Measurements from ENCODE around the gene SIRT2.

The SIRT2 gene

DNA sequence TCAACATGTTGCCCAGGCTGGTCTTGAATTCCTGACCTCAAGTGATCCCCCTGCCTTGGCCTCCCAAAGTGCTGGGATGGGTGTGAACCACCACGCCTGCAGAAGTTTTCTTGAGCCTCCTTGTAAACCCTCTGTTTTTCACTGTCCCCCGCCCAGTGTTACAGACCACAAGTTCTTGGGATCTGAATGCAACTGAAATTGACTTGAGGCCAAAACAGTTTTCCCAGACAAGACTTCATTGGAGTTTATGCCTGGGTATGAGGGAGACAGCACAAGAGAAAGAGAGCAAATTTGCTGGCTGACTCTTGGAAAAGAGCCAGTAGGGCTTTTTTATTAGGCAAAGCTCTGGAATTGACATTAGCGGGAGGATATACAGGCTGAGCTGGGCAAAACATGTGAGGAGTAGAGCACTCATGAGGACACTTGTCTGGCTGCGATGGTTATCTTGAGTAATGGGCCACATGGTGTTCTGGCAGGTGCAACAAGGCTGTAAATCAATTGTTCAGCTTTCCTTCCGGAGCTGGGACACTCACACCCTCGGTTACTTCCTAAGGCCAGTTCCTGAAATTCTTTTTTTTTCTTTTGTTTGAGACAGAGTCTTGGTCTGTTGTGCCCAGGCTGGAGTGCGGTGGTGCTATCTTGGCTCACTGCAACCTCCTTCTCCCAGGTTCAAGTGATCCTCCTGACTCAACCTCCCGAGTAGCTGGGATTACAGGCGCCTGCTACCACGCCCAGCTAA lies 36.9 kb downstream of the SIRT2 start (continued):
- TF ChIP-seq ZNF239 (tag by site-specific recombination; IDR thresholded peaks at IDR 0.05) (no peak), ZNF600 (tag by site-specific recombination; IDR thresholded peaks at IDR 0.05) (peak; percentile 92), ZNF707 (tag by site-specific recombination; IDR thresholded peaks at IDR 0.05) (no peak), ZNF16 (tag by site-specific recombination; IDR thresholded peaks at IDR 0.05; ENCODE audit: low read depth) (peak; percentile 10; the same call in 1 of the 2 replicates), ZNF530 (tag by site-specific recombination; IDR thresholded peaks at IDR 0.05; ENCODE audit: low read depth) (no peak), ZNF549 (tag by site-specific recombination; IDR thresholded peaks at IDR 0.05) (no peak), ZNF521 (tag by site-specific recombination; IDR thresholded peaks at IDR 0.05) (no peak), GFI1B (tag by site-specific recombination; IDR thresholded peaks at IDR 0.05) (no peak), KLF10 (tag by site-specific recombination; IDR thresholded peaks at IDR 0.05) (peak; percentile 79), ZNF837 (tag by site-specific recombination; IDR thresholded peaks at IDR 0.05) (no peak; the same call in 1 of the 2 replicates), ZNF211 (tag by site-specific recombination; IDR thresholded peaks at IDR 0.05; ENCODE audit: low read depth) (0 out of 2 replicates have a peak, but pooled peaks have one; percentile 25), MZF1 (tag by site-specific recombination; IDR thresholded peaks at IDR 0.05; ENCODE audit: borderline replicate concordance) (peak; percentile 98), SP2 (tag by site-specific recombination; IDR thresholded peaks at IDR 0.05) (peak; percentile 35), ZFP3 (tag by site-specific recombination; IDR thresholded peaks at IDR 0.05; ENCODE audit: low read depth) (no peak), OSR2 (tag by site-specific recombination; IDR thresholded peaks at IDR 0.05) (peak; percentile 93), RBAK (tag by site-specific recombination; IDR thresholded peaks at IDR 0.05) (peak; percentile 68), OVOL3 (tag by site-specific recombination; IDR thresholded peaks at IDR 0.05) (peak; percentile 91), ZNF354C (tag by site-specific recombination; IDR thresholded peaks at IDR 0.05; ENCODE audit: borderline replicate concordance, low read depth) (no peak), ZNF571 (tag by site-specific recombination; IDR thresholded peaks at IDR 0.05) (no peak), FEZF1 (tag by site-specific recombination; IDR thresholded peaks at IDR 0.05) (peak; percentile 99), ZNF184 (tag by site-specific recombination; IDR thresholded peaks at IDR 0.05) (no peak), EGR2 (tag by site-specific recombination; IDR thresholded peaks at IDR 0.05; ENCODE audit: low read depth) (no peak), YY2 (tag by site-specific recombination; IDR thresholded peaks at IDR 0.05) (no peak), ZBTB48 (tag by site-specific recombination; IDR thresholded peaks at IDR 0.05) (0 out of 2 replicates have a peak, but pooled peaks have one; percentile 13), ZNF76 (tag by site-specific recombination; IDR thresholded peaks at IDR 0.05; ENCODE audit: borderline replicate concordance, low read depth) (peak; percentile 59; the same call in 1 of the 2 replicates), SP3 (tag by site-specific recombination; IDR thresholded peaks at IDR 0.05) (no peak), ZNF155 (tag by site-specific recombination; IDR thresholded peaks at IDR 0.05) (no peak)
- TF ChIP-seq, protein P1, sequence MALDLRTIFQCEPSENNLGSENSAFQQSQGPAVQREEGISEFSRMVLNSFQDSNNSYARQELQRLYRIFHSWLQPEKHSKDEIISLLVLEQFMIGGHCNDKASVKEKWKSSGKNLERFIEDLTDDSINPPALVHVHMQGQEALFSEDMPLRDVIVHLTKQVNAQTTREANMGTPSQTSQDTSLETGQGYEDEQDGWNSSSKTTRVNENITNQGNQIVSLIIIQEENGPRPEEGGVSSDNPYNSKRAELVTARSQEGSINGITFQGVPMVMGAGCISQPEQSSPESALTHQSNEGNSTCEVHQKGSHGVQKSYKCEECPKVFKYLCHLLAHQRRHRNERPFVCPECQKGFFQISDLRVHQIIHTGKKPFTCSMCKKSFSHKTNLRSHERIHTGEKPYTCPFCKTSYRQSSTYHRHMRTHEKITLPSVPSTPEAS (tag by site-specific recombination; IDR thresholded peaks at IDR 0.05): peak; percentile 35; the same call in 1 of the 2 replicates
- TF ChIP-seq, protein P2, sequence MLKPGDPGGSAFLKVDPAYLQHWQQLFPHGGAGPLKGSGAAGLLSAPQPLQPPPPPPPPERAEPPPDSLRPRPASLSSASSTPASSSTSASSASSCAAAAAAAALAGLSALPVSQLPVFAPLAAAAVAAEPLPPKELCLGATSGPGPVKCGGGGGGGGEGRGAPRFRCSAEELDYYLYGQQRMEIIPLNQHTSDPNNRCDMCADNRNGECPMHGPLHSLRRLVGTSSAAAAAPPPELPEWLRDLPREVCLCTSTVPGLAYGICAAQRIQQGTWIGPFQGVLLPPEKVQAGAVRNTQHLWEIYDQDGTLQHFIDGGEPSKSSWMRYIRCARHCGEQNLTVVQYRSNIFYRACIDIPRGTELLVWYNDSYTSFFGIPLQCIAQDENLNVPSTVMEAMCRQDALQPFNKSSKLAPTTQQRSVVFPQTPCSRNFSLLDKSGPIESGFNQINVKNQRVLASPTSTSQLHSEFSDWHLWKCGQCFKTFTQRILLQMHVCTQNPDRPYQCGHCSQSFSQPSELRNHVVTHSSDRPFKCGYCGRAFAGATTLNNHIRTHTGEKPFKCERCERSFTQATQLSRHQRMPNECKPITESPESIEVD (tag by site-specific recombination; IDR thresholded peaks at IDR 0.05): peak; percentile 98
- TF ChIP-seq, protein P3, sequence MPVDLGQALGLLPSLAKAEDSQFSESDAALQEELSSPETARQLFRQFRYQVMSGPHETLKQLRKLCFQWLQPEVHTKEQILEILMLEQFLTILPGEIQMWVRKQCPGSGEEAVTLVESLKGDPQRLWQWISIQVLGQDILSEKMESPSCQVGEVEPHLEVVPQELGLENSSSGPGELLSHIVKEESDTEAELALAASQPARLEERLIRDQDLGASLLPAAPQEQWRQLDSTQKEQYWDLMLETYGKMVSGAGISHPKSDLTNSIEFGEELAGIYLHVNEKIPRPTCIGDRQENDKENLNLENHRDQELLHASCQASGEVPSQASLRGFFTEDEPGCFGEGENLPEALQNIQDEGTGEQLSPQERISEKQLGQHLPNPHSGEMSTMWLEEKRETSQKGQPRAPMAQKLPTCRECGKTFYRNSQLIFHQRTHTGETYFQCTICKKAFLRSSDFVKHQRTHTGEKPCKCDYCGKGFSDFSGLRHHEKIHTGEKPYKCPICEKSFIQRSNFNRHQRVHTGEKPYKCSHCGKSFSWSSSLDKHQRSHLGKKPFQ (tag by site-specific recombination; IDR thresholded peaks at IDR 0.05): peak; percentile 98
- TF ChIP-seq, protein P4, sequence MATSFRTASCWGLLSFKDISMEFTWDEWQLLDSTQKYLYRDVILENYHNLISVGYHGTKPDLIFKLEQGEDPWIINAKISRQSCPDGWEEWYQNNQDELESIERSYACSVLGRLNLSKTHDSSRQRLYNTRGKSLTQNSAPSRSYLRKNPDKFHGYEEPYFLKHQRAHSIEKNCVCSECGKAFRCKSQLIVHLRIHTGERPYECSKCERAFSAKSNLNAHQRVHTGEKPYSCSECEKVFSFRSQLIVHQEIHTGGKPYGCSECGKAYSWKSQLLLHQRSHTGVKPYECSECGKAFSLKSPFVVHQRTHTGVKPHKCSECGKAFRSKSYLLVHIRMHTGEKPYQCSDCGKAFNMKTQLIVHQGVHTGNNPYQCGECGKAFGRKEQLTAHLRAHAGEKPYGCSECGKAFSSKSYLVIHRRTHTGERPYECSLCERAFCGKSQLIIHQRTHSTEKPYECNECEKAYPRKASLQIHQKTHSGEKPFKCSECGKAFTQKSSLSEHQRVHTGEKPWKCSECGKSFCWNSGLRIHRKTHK (tag by site-specific recombination; IDR thresholded peaks at IDR 0.05): no peak
- TF ChIP-seq, protein P5, sequence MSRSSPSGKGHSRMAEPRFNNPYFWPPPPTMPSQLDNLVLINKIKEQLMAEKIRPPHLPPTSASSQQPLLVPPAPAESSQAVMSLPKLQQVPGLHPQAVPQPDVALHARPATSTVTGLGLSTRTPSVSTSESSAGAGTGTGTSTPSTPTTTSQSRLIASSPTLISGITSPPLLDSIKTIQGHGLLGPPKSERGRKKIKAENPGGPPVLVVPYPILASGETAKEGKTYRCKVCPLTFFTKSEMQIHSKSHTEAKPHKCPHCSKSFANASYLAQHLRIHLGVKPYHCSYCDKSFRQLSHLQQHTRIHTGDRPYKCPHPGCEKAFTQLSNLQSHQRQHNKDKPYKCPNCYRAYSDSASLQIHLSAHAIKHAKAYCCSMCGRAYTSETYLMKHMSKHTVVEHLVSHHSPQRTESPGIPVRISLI (tag by site-specific recombination; IDR thresholded peaks at IDR 0.05): peak; percentile 65
- TF ChIP-seq, protein P6, sequence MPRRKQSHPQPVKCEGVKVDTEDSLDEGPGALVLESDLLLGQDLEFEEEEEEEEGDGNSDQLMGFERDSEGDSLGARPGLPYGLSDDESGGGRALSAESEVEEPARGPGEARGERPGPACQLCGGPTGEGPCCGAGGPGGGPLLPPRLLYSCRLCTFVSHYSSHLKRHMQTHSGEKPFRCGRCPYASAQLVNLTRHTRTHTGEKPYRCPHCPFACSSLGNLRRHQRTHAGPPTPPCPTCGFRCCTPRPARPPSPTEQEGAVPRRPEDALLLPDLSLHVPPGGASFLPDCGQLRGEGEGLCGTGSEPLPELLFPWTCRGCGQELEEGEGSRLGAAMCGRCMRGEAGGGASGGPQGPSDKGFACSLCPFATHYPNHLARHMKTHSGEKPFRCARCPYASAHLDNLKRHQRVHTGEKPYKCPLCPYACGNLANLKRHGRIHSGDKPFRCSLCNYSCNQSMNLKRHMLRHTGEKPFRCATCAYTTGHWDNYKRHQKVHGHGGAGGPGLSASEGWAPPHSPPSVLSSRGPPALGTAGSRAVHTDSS (tag by site-specific recombination; IDR thresholded peaks at IDR 0.05): peak; percentile 36; the same call in 1 of the 2 replicates
